ENCODE data around the gene PTAR1.
"Not testable (repeated sequence)": the region's sequence is repeated elsewhere in the genome, so short reads cannot be mapped to it uniquely, and the experiment has no call there.

- not testable (repeated sequence) for TF ChIP-seq CTCF (IDR thresholded peaks at IDR 0.05; ENCODE audit: borderline replicate concordance, extremely low read depth, low read length, poor library complexity, severe bottlenecking); EZH2 (IDR thresholded peaks at IDR 0.05; ENCODE audit: borderline replicate concordance, low read depth, low read length, severe bottlenecking)
Measured at GRCh38 chr9:69799521-69799920, 39.7 kb upstream of the PTAR1 start.

Data from DND-41 (cell line).